ENCODE results near the gene ABI3BP.

ABI3BP gene

GRCh38 chr3:100932491-100932890 lies 60.7 kb downstream of the ABI3BP start:
- no peak for DNase-seq

DNA sequence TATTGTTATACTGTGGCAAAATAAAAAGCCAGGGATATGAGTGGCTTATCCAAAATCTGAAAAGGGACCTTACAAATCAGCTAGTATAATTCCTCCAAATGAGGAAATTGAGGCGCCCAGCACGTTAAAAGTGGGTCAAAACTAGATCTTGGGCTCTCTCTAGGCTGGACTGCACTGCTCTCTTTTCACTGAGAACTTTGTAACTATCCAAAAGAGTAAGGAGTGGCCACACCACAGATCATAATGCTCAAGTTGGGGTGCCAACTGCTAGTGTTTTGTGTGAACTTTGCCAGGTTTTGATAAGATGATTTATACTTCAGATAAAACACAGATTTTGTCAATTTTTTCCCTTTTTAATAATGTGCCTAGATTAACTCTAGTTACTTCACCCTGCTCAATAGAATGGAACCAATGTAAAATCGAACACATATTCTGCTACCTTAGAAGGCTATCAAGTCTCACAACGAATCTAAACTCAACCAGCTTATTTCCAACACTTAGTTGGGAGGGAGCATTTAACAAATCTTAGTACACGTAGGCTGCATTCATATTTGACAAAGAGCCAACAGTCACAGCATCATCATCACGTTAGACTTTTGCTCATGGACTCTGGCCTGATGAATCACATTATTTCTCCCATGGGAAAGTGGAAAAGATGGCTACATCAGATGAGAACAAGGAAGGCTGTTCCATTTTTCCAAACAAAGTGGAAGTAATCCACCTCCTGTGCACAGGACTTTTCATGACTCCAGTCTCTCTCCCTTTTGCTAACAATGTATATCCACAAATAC lies 64.4 kb downstream of the ABI3BP start:
- DNase-seq, result no peak

GRCh38 chr3:100927775-100928174 lies 65.4 kb downstream of the ABI3BP start:
- DNase-seq, result no peak

GRCh38 chr3:100915706-100916495 lies 77.3 kb downstream of the ABI3BP start:
- DNase-seq, result no peak

DNA sequence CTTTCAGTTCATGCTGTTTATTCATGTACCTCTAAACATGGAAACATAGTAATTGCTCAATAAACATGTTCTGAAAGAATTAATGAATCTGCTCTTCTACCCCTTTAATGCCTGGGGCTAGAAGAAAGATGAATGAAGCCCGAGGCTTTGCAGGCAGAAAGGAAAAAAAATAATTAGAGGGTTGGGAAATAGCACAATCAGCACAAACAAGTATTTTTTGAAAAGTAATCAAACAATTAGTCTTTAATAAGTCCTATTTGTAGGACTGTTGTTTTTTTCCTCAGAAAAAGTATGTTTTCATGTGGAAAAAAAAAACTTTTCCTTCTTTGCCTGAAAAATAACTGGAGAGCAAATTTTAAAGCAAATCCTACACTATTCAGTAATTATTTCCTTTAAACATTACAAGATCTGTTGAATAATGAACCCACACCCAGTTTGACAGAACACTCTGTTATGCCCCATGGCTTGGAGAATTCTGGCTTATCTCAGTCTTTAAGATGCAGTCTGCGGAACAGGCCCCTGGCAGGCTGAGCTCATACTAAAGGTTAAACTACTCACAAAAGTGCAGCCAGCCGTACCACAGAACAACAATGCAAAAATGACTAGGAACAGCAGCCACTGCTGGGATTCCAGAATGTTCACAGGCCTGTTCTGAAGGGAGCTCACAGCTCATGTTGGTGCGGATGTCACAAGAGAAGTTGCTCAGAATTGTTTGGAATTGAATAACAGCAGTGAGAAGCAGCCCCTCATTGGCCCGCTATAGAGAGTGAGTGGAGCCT lies 79.2 kb downstream of the ABI3BP start:
- no peak for DNase-seq

DNA sequence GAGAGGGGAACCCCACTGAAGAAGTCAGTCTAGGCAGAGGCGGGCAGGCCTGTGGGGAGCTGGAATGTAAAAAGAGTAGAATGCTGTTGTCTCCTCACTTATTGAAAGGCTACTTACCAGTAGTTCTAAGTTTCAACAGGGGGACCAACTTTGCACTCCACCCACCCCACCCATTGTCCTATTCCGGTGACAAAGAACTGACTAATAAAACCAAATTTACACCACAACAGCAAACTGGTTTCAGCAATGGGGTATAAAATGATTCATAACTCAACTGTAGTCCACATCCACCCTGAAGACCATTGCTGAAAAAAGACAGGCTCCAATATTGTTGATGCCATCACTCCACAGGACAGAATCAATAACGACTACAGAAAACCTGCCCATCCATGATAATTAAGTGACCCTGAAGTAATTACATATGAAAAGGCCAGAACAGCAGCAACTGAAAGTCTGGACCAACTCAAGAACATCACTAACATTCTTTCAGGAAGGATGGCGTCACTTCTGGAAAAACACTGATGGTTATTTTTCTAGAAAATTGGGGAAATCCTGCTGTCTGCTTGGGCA lies 80.2 kb downstream of the ABI3BP start:
- DNase-seq, result no peak

- no peak for DNase-seq
Measured at GRCh38 chr3:100912571-100912970, 80.7 kb downstream of the ABI3BP start.

- no peak for DNase-seq
Measured at GRCh38 chr3:100911956-100912355, 81.3 kb downstream of the ABI3BP start.

DNA sequence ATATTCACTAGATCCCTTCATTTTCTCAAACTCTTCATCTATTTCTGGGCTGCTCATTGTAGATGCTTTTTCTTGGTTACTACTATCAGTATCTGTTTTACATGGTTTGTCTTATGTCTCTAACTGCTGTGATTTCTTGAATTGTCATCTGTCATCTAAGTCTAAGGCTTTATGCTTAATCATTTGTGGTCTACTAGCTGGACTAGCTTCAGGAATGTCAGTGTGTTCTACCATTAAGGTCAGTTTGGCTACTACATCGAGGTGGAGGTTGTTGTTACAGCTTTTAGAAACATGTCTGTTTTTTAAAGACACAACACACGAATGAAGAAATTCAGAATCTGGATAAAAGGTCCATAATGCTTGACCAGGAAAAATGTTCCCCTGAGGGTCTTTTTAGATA lies 82.2 kb downstream of the ABI3BP start:
- no peak for DNase-seq

DNA sequence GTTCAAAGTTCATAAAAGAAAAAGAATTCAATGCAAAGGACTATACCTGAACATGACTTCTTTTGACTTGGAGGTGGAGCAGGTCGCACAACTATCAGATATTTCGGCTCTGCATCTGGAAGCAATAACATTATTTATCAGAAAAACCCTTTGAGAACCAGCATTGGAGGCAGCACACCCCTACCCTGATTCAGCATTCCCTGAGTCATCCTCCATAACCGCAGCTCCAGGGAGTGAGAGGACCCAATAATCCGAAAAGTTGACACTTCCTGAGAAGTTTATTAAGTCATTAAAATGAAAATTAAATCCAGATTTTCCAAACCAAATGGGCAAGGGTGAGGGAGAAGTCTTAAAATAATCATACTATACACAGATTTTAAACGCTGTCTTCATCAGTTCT lies 90.6 kb downstream of the ABI3BP start:
- DNase-seq, result no peak

DNA sequence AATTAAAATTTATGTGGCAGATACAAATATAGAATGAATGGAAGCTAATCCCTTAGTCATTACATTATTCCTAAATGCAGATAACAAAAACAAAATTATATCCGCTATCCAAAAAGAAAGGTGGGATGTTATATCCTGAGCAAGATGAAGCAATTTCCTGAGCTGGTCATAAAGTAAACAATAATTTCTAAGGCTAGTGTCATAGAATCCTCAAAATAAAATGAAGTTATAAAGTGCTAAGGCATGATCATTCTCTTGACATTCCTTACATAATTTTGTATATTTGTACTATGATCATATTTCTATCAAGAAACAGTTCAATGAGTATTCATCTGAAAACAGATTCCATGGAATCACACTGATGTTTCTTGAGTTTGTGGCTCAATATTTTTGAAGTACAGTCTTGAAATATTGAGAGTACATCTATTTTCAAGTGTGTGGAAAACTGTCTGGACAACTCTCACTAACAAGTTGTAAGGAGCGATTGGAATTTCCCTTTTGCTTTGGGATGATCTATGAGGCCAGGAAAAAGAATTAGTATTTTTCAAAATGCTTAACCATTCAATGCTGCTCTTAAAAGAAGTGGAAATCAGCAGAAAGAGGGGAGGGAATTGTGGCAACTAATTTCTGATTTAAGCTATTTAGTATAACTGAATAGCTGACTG lies 92.4 kb downstream of the ABI3BP start:
- no peak for DNase-seq

GRCh38 chr3:100899440-100900091 lies 93.7 kb downstream of the ABI3BP start:
- DNase-seq, result no peak

DNA sequence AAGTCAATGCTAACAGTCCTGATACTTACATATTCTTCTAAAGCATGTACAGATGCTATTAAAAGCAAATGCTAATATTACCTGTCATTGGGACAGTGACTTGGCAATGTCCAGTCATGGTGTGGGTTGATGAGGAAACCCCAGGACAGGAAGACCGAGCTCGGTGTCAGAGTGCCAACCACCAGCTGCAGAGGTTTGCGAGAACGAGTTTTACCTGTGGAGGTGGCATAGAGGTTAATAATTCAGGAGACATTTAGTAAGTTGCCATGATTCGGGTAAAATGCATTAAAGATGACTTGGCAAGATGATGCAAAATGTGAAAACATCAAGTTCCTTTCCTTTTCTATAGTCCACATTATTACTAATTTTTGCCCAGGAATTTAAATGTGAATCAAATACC lies 94.5 kb downstream of the ABI3BP start:
- DNase-seq, result no peak

GRCh38 chr3:100896994-100897393 lies 96.2 kb downstream of the ABI3BP start:
- no peak for DNase-seq

DNA sequence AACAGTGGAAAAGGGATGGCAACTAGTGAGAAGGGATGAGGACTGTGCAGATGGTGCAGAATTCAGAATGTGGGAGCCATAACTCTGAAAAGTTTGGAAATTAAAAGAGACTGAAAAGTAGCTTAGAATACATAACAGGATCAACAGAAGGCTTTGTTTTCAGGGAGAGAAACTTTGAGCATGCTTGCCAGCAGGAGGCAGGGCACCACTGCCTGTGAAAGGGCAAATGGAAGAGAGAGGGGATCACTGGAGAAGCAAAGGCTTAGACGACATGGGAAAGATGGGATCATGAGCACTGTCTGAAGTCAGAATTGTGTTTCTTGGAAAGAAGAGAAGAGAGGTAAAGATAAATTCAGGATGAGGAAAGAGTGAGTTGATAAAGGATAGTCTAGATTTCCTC lies 99.6 kb downstream of the ABI3BP start:
- DNase-seq, result no peak

DNA sequence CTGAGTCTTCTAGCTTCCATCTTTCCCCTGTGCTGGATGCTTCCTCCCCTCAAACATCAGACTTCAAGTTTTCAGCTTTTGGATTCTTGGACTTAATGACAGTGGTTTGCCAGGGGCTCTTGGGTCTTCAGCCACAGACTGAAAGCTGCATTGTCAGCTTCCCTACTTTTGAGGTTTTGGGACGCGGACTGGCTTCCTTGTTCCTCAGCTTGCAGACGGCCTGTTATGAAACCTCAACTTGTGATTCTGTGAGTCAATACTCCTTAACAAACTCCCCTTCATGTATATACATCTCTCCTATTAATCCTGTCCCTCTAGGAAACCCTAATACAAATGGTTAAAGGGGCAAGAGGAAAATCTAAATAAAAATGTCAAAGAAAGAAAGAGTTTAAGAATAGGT lies 100.1 kb downstream of the ABI3BP start:
- DNase-seq, result no peak

- no peak for DNase-seq
Measured at GRCh38 chr3:100891827-100892226, 101.4 kb downstream of the ABI3BP start.

- DNase-seq, result no peak
Measured at GRCh38 chr3:100891033-100891432, 102.2 kb downstream of the ABI3BP start.

DNA sequence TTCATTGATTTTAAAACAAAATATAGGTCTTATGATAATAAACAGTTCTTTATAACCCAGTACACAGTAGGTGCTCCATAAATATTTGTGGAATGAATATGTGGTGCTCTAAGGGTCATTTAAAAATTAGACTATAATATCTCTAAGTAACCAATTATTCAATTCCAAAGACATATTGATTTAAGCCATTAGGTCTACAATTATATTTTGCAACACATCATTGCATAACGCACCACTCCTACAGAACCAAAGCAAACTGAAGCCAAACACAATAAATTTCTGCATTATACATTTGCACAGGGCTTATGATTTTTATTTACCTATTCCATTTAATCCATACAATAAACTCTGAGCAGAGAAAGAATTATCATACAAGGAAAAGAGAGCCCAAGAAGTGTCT lies 104.3 kb downstream of the ABI3BP start:
- no peak for DNase-seq

- no peak for DNase-seq
Measured at GRCh38 chr3:100882571-100882984, 110.6 kb downstream of the ABI3BP start.

DNA sequence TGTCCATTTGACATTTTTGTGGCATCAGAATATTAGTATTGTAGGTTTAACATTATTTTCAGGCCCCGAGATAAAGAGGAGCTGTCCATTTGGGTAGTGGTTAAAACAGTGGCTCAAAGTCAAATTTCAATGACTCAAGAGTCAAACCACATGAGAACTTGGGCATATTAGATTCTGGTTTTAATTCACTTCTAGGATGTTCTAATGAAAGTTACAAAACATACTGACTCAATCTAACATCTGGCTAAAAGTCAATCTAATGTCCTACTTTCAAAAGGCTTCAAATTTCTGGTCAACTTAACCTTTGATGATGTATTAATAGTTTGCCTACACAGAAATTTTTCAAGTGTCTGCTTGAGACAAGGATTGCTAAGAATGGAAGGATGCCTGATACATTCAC lies 112.4 kb downstream of the ABI3BP start:
- DNase-seq, result no peak

GRCh38 chr3:100880072-100880471 lies 113.1 kb downstream of the ABI3BP start:
- DNase-seq, result no peak
